ENCODE data around the gene HOXD10.

DNA sequence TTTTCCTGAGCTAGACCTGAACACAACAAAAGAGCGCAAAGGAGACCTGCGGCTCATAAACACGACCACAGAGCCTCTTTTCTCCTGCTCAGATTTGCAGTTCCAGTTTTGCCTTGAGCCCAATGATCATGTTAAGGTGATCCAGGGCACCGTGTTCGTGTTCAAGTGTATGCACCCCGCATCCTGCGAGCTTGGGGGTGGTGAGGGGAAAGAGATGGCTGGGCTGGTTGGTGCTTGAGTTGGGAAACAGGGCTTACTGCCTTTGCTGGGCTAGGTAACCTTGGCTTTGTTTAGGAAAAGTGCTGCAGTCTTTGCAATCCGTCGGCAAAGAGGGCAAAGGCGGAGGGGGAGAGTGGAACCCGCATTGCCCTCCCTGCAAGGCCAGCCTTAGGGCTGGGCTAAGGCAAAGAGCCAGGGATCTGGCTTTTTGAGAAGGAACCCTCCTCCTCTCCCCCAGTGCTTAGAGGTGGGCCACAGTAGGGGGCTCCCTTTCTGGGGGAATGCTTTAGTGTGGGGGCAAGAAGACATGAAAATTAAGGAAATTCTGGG lies 1.3 kb downstream of the HOXD10 start:
- TF ChIP-seq CTCF (IDR thresholded peaks at IDR 0.05) (no peak), POLR2A (IDR thresholded peaks at IDR 0.05) (no peak), POLR2AphosphoS5 (IDR thresholded peaks at IDR 0.05) (no peak)
